Keratinocyte (primary cell): Measurements from ENCODE around the gene KCNH1. TPM values are rescaled to one million over a fixed set of nuclear protein-coding genes. Genes with fewer than 3 reads are reported as not detected.

Experiments used
- DNase-seq: peaks from one replicate; pipeline ENCODE4 v3.0.0-alpha.2; 2011; ENCODE audit warnings: low read depth, missing footprints, low spot score
- FAIRE-seq: peaks from 2 replicates; lab custom pipeline; 2011; peaks lifted over from hg19 to GRCh38; lab: Jason Lieb, UNC
- H2AFZ ChIP-seq: 2 replicates; pipeline ENCODE4 v1.6.0; 2012; ENCODE audit warnings: low read length, control low read depth, inconsistent platforms; ENCODE audit not compliant: control insufficient read depth
- H3K27ac ChIP-seq: 2 replicates; pipeline ENCODE4 v1.5.1; 2011; ENCODE audit warnings: low read length; ENCODE audit not compliant: control insufficient read depth, insufficient read depth
- H3K27me3 ChIP-seq: 3 replicates; pipeline ENCODE4 v1.6.0; 2011; ENCODE audit warnings: low read length; ENCODE audit not compliant: control insufficient read depth, insufficient read depth; ENCODE audit errors: extremely low read depth
- H3K36me3 ChIP-seq, 2 experiments: 2 replicates in 1 of 2; 3 replicates in 1 of 2; pipeline ENCODE4 v1.5.1; 2011; ENCODE audit warnings: low read length in 2 of 2, mild to moderate bottlenecking in 1 of 2; ENCODE audit not compliant: control insufficient read depth in 2 of 2, insufficient read depth in 2 of 2; ENCODE audit errors: extremely low read depth in 1 of 2
- H3K4me1 ChIP-seq: 3 replicates; pipeline ENCODE4 v1.5.1; 2011; ENCODE audit warnings: low read length; ENCODE audit not compliant: control insufficient read depth, insufficient read depth; ENCODE audit errors: extremely low read depth
- H3K4me2 ChIP-seq: 3 replicates; pipeline ENCODE4 v1.6.0; 2011; ENCODE audit warnings: low read depth, low read length; ENCODE audit not compliant: control insufficient read depth, insufficient read depth; ENCODE audit errors: extremely low read depth
- H3K4me3 ChIP-seq, 3 experiments: fragments of 200-600 bp in 1 of 3; sonication (generic) in 1 of 3; 2 replicates in 2 of 3; 3 replicates in 1 of 3; pipeline ENCODE4 v1.5.1; 2011 to 2016; ENCODE audit warnings: low read length in 3 of 3, mild to moderate bottlenecking in 3 of 3, control low read depth in 2 of 3, inconsistent platforms in 1 of 3, low read depth in 1 of 3, mixed read lengths in 1 of 3, mixed run types in 1 of 3, moderate library complexity in 1 of 3; ENCODE audit not compliant: control insufficient read depth in 2 of 3, insufficient read depth in 2 of 3; ENCODE audit errors: extremely low read depth in 1 of 3
- H3K79me2 ChIP-seq: 2 replicates; pipeline ENCODE4 v1.6.0; 2012; ENCODE audit warnings: low read length; ENCODE audit not compliant: control insufficient read depth, insufficient read depth
- H3K9ac ChIP-seq: 3 replicates; pipeline ENCODE4 v1.6.0; 2011; ENCODE audit warnings: low read length; ENCODE audit not compliant: control insufficient read depth, insufficient read depth; ENCODE audit errors: extremely low read depth
- H3K9me1 ChIP-seq: 3 replicates; pipeline ENCODE4 v1.6.0; 2011; ENCODE audit warnings: low read length; ENCODE audit not compliant: control insufficient read depth, insufficient read depth; ENCODE audit errors: extremely low read depth
- H3K9me3 ChIP-seq: 2 replicates; pipeline ENCODE4 v1.5.1; 2012; ENCODE audit warnings: low read depth, low read length; ENCODE audit not compliant: control insufficient read depth
- H4K20me1 ChIP-seq: 3 replicates; pipeline ENCODE4 v1.6.0; 2011; ENCODE audit warnings: low read length; ENCODE audit not compliant: control insufficient read depth, insufficient read depth; ENCODE audit errors: extremely low read depth
- EZH2 ChIP-seq: IDR thresholded peaks from one replicate; pipeline ENCODE4 v1.6.1; 2012; ENCODE audit warnings: inconsistent platforms, mild to moderate bottlenecking, low read length, moderate library complexity
- dilution Hi-C: fragments of 300-500 bp; cut with MboI; formaldehyde crosslinking; loops from one replicate; pipeline ENCODE4 v1.7.0; 2020; ENCODE audit warnings: low sequenced_read_pairs; ENCODE audit not compliant: extremely low pct_ligation_motif_present
- polyA plus RNA-seq, 5 experiments: library from polyadenylated mRNA; depleted of rRNA in 3 of 5; stranded (reverse) in 3 of 5; stranded (forward) in 1 of 5; unstranded in 1 of 5; fragments of >200 nt; gene quantifications; 1 replicate in 1 of 5; 2 replicates in 3 of 5; 3 replicates in 1 of 5; pipeline versions ENCODE4 v1.2.1 to v1.2.3, GENCODE V29; 2011 to 2012; ENCODE audit warnings: missing spikeins in 2 of 5, low read depth in 1 of 5, low replicate concordance in 1 of 5
- TF ChIP-seq, protein P1 (sequence below), 3 experiments: IDR thresholded peaks in 1 of 3; conservative IDR thresholded peaks in 1 of 3; optimal IDR thresholded peaks in 1 of 3; 2 replicates in 2 of 3; 3 replicates in 1 of 3; pipeline versions ENCODE3 to v1.5.1; 2011; ENCODE audit warnings: low read length in 3 of 3, mild to moderate bottlenecking in 3 of 3, moderate library complexity in 2 of 3, control low read depth in 1 of 3, inconsistent platforms in 1 of 3; ENCODE audit not compliant: insufficient read depth in 2 of 3; ENCODE audit errors: extremely low read depth in 1 of 3

The KCNH1 gene
- polyA plus RNA-seq, 1 donor (not counting 4 experiments of a cell fraction or from before 2014, with no cell fraction given) = not detected

- no peak overlapping the region for H3K4me3 ChIP-seq
- DNase-seq (no peak), FAIRE-seq (no peak)
- H3K36me3 ChIP-seq = no peaks in the 10 kb centered on the region
- H3K9ac ChIP-seq = no peak overlapping the region
- no peaks in the 10 kb centered on the region for H4K20me1 ChIP-seq
- H3K27ac ChIP-seq = no peak overlapping the region
- dilution Hi-C loops = no loop called here
- TF ChIP-seq EZH2 = no peak
- TF ChIP-seq, protein P1, sequence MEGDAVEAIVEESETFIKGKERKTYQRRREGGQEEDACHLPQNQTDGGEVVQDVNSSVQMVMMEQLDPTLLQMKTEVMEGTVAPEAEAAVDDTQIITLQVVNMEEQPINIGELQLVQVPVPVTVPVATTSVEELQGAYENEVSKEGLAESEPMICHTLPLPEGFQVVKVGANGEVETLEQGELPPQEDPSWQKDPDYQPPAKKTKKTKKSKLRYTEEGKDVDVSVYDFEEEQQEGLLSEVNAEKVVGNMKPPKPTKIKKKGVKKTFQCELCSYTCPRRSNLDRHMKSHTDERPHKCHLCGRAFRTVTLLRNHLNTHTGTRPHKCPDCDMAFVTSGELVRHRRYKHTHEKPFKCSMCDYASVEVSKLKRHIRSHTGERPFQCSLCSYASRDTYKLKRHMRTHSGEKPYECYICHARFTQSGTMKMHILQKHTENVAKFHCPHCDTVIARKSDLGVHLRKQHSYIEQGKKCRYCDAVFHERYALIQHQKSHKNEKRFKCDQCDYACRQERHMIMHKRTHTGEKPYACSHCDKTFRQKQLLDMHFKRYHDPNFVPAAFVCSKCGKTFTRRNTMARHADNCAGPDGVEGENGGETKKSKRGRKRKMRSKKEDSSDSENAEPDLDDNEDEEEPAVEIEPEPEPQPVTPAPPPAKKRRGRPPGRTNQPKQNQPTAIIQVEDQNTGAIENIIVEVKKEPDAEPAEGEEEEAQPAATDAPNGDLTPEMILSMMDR (optimal IDR thresholded peaks at IDR 0.05 in 1 of 3, IDR thresholded peaks at IDR 0.05 in 1 of 3, conservative IDR thresholded peaks at IDR 0.05 in 1 of 3; ENCODE audit: extremely low read depth in 1 of 3, insufficient read depth in 2 of 3, low read length in 3 of 3) = no peak
- H3K9me1 ChIP-seq = no peaks in the 10 kb centered on the region
- H3K79me2 ChIP-seq = no peaks in the 10 kb centered on the region
- H3K4me2 ChIP-seq = no peak overlapping the region
- H3K27me3 ChIP-seq = peaks cover 6% of the 10 kb centered on the region
- H2AFZ ChIP-seq = no peak overlapping the region
- H3K9me3 ChIP-seq = no peaks in the 10 kb centered on the region
- no peaks in the 10 kb centered on the region for H3K4me1 ChIP-seq
Measured at GRCh38 chr1:211118407-211119102, 15.4 kb downstream of the KCNH1 start.

DNA sequence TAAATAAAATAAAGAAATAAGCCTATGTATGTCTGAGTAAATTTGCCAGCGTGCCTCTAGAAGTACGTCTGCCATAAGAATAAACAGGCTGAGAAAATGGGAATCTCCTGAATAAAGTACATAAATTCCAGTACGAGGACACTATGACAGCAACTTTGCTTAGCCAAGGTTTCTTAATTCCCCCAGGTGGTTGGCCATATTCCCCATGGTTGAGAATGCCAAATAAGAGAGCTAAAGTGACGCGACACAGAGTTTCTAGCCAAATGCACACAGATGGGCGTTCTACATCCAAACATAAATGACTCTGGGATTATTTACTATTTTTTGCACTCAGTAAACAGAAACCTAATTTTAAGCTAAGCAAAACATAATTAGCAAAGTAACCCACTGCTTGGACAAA lies 19.5 kb downstream of the KCNH1 start:
- H3K4me3 ChIP-seq = no peak overlapping the region
- no peaks in the 10 kb centered on the region for H4K20me1 ChIP-seq
- DNase-seq = no peak
- no peak overlapping the region for H3K4me2 ChIP-seq
- no peak for FAIRE-seq
- no peak overlapping the region for H3K27ac ChIP-seq
- no peak overlapping the region for H2AFZ ChIP-seq
- H3K79me2 ChIP-seq = no peaks in the 10 kb centered on the region
- no peak overlapping the region for H3K9ac ChIP-seq
- TF ChIP-seq, protein P1 (optimal IDR thresholded peaks at IDR 0.05 in 1 of 3, IDR thresholded peaks at IDR 0.05 in 1 of 3, conservative IDR thresholded peaks at IDR 0.05 in 1 of 3; ENCODE audit: extremely low read depth in 1 of 3, insufficient read depth in 2 of 3, low read length in 3 of 3) = no peak
- TF ChIP-seq EZH2 = no peak
- H3K4me1 ChIP-seq = no peaks in the 10 kb centered on the region
- dilution Hi-C loops = no loop called here
- H3K27me3 ChIP-seq = peaks cover 6% of the 10 kb centered on the region
- no peaks in the 10 kb centered on the region for H3K9me1 ChIP-seq
- H3K9me3 ChIP-seq = no peaks in the 10 kb centered on the region
- H3K36me3 ChIP-seq = no peaks in the 10 kb centered on the region
